Stomach (tissue), 4 donors: ENCODE results near the gene CAPN3.

ENCODE experiments used
- CTCF ChIP-seq, 7 experiments: fragments of 450-650 bp in 4 of 7; fragments of 200-600 bp in 3 of 7; sonication (generic) in 3 of 7; IDR thresholded peaks; one replicate each; pipeline ENCODE4 v1.5.1; 2016 to 2019; ENCODE audit warnings: antibody characterized with exemption in 7 of 7, control low read depth in 2 of 7, mild to moderate bottlenecking in 1 of 7
- EP300 ChIP-seq: sonication (generic); formaldehyde crosslinking; IDR thresholded peaks from one replicate; pipeline ENCODE4 v1.6.1; 2017; ENCODE audit warnings: antibody characterized with exemption
- POLR2A ChIP-seq, 4 donors: fragments of 450-650 bp; IDR thresholded peaks; one replicate each; pipeline ENCODE4 v1.6.1; 2016; ENCODE audit warnings: antibody characterized with exemption in 4 of 4, control low read depth in 2 of 4, mild to moderate bottlenecking in 1 of 4, moderate library complexity in 1 of 4
- POLR2AphosphoS5 ChIP-seq, 3 donors: sonication (generic); formaldehyde crosslinking; IDR thresholded peaks; one replicate each; pipeline ENCODE4 v1.6.1; 2016; ENCODE audit warnings: antibody characterized with exemption in 3 of 3

GRCh38 chr15:42315521-42315920, 43.8 kb upstream of the CAPN3 start:
- TF ChIP-seq CTCF (IDR thresholded peaks at IDR 0.05) (no peak), POLR2AphosphoS5 (IDR thresholded peaks at IDR 0.05) (no peak), POLR2A (IDR thresholded peaks at IDR 0.05) (no peak), EP300 (no peak)
